ENCODE measurements around the gene C9.

Gene C9

GRCh38 chr5:39376293-39376714 is 12.0 kb upstream of the C9 start:
- no peaks in the 10 kb centered on the region for H3K27me3 ChIP-seq (ENCODE audit: control insufficient read depth in 1 of 2, insufficient read depth in 2 of 2, low read length in 2 of 2)
- H3K36me3 ChIP-seq (ENCODE audit: control insufficient read depth in 1 of 2, insufficient read depth in 2 of 2, low read length in 2 of 2): peaks cover 0 to 5% of the 10 kb centered on the region in 2 donors
- no peak overlapping the region for H3K4me3 ChIP-seq (ENCODE audit: low read depth in 1 of 2, low read length in 2 of 2)
- H3K27ac ChIP-seq (ENCODE audit: low read depth, low read length): no peak overlapping the region
- no peaks in the 10 kb centered on the region for H3K9me3 ChIP-seq (ENCODE audit: control insufficient read depth in 1 of 2, low read length in 2 of 2)
- H3K9ac ChIP-seq (ENCODE audit: low read depth in 1 of 2, low read length in 2 of 2): no peak overlapping the region
- H3K4me1 ChIP-seq (ENCODE audit: control insufficient read depth in 1 of 2, insufficient read depth in 2 of 2, low read length in 2 of 2): no peaks in the 10 kb centered on the region

- H3K9me3 ChIP-seq (ENCODE audit: control insufficient read depth in 1 of 2, low read length in 2 of 2): no peaks in the 10 kb centered on the region
- no peak overlapping the region for H3K4me3 ChIP-seq (ENCODE audit: low read depth in 1 of 2, low read length in 2 of 2)
- H3K27me3 ChIP-seq (ENCODE audit: control insufficient read depth in 1 of 2, insufficient read depth in 2 of 2, low read length in 2 of 2): no peaks in the 10 kb centered on the region
- no peaks in the 10 kb centered on the region for H3K4me1 ChIP-seq (ENCODE audit: control insufficient read depth in 1 of 2, insufficient read depth in 2 of 2, low read length in 2 of 2)
- H3K9ac ChIP-seq (ENCODE audit: low read depth in 1 of 2, low read length in 2 of 2): no peak overlapping the region
- H3K36me3 ChIP-seq (ENCODE audit: control insufficient read depth in 1 of 2, insufficient read depth in 2 of 2, low read length in 2 of 2): peaks cover 0 to 6% of the 10 kb centered on the region in 2 donors
- H3K27ac ChIP-seq (ENCODE audit: low read depth, low read length): no peak overlapping the region
Observed at GRCh38 chr5:39373791-39374190, 9.5 kb upstream of the C9 start.

DNA sequence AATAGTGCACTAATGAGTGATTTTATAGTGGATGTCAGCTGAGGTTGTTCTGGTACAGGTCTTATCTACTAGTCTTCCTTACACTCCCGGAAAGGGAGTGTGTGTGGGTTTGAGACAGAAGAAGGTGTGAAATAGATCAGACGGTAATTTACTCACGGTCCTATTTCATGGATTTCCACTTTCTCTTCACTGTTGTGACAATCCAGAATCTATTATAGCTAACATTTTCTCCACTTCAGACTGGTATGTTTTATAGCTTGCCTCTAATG is 7.0 kb upstream of the C9 start:
- H3K9ac ChIP-seq (ENCODE audit: low read depth in 1 of 2, low read length in 2 of 2): no peak overlapping the region
- no peak overlapping the region for H3K4me3 ChIP-seq (ENCODE audit: low read depth in 1 of 2, low read length in 2 of 2)
- H3K36me3 ChIP-seq (ENCODE audit: control insufficient read depth in 1 of 2, insufficient read depth in 2 of 2, low read length in 2 of 2): peaks cover 0 to 6% of the 10 kb centered on the region in 2 donors
- no peaks in the 10 kb centered on the region for H3K4me1 ChIP-seq (ENCODE audit: control insufficient read depth in 1 of 2, insufficient read depth in 2 of 2, low read length in 2 of 2)
- H3K27ac ChIP-seq (ENCODE audit: low read depth, low read length): no peak overlapping the region
- H3K9me3 ChIP-seq (ENCODE audit: control insufficient read depth in 1 of 2, low read length in 2 of 2): no peaks in the 10 kb centered on the region
- H3K27me3 ChIP-seq (ENCODE audit: control insufficient read depth in 1 of 2, insufficient read depth in 2 of 2, low read length in 2 of 2): no peaks in the 10 kb centered on the region

- Histone ChIP-seq H3K4me3 (ENCODE audit: low read depth in 1 of 2, low read length in 2 of 2) (no peak overlapping the region), H3K9me3 (ENCODE audit: control insufficient read depth in 1 of 2, low read length in 2 of 2) (no peaks in the 10 kb centered on the region), H3K27me3 (ENCODE audit: control insufficient read depth in 1 of 2, insufficient read depth in 2 of 2, low read length in 2 of 2) (no peaks in the 10 kb centered on the region), H3K36me3 (ENCODE audit: control insufficient read depth in 1 of 2, insufficient read depth in 2 of 2, low read length in 2 of 2) (peaks cover 0 to 6% of the 10 kb centered on the region in 2 donors), H3K27ac (ENCODE audit: low read depth, low read length) (no peak overlapping the region), H3K9ac (ENCODE audit: low read depth in 1 of 2, low read length in 2 of 2) (no peak overlapping the region), H3K4me1 (ENCODE audit: control insufficient read depth in 1 of 2, insufficient read depth in 2 of 2, low read length in 2 of 2) (no peaks in the 10 kb centered on the region)
Observed at GRCh38 chr5:39370555-39371366, 6.5 kb upstream of the C9 start.

DNA sequence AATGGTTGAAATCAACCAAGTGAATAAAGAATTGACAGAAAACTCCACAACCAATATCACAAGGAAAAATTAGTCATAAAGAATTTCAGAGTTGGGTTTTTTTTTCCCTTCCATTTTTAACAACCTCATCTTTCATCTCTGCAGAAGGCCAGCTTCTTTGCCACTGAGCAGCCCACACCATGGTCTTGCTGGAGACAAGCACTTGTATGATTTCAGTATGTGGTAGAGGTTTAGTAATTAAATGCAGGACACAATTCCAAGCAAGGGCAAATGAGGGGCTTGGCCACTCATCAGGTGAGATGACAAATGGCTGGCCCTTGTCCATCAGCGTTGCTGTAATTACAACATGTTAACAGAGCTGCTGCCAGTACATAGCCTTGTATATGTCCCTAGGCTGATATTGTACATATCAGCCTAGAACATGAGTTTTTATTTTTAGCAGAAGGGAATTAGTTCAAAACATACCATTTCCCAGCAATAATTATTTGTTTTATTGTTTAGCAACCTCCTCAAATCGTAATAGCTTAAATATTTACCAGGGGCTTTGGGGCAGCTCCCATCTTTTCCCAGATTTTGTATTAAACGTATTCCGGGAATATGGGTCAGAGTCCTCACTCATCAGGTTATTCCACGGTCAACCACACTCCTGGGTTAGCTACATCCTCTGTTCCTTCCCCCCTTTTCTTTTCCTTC is 5.0 kb upstream of the C9 start:
- peaks cover 0 to 6% of the 10 kb centered on the region in 2 donors for H3K36me3 ChIP-seq (ENCODE audit: control insufficient read depth in 1 of 2, insufficient read depth in 2 of 2, low read length in 2 of 2)
- H3K4me3 ChIP-seq (ENCODE audit: low read depth in 1 of 2, low read length in 2 of 2): no peak overlapping the region
- no peaks in the 10 kb centered on the region for H3K27me3 ChIP-seq (ENCODE audit: control insufficient read depth in 1 of 2, insufficient read depth in 2 of 2, low read length in 2 of 2)
- H3K9me3 ChIP-seq (ENCODE audit: control insufficient read depth in 1 of 2, low read length in 2 of 2): no peaks in the 10 kb centered on the region
- H3K4me1 ChIP-seq (ENCODE audit: control insufficient read depth in 1 of 2, insufficient read depth in 2 of 2, low read length in 2 of 2): no peaks in the 10 kb centered on the region
- H3K27ac ChIP-seq (ENCODE audit: low read depth, low read length): no peak overlapping the region
- H3K9ac ChIP-seq (ENCODE audit: low read depth in 1 of 2, low read length in 2 of 2): no peak overlapping the region

DNA sequence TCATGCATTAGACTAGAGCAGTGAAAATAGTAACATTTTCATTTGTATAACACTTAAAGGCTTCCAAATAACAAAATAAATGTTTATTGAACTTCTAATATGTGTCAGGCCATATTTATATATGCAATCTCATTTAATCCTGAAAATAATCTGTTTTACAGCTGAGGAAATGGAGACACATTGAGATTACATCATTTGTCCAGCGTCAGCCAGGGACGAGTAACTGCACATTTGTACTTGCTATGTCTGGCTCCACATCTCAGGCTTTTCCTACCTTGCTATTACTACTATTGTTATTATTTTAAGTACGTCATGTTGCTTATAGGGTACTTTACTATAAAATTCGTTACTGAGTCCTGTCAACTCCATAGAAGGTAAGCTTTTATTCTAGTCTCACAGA is 3.8 kb upstream of the C9 start:
- no peak overlapping the region for H3K27ac ChIP-seq (ENCODE audit: low read depth, low read length)
- no peaks in the 10 kb centered on the region for H3K27me3 ChIP-seq (ENCODE audit: control insufficient read depth in 1 of 2, insufficient read depth in 2 of 2, low read length in 2 of 2)
- H3K4me1 ChIP-seq (ENCODE audit: control insufficient read depth in 1 of 2, insufficient read depth in 2 of 2, low read length in 2 of 2): no peaks in the 10 kb centered on the region
- peaks cover 0 to 6% of the 10 kb centered on the region in 2 donors for H3K36me3 ChIP-seq (ENCODE audit: control insufficient read depth in 1 of 2, insufficient read depth in 2 of 2, low read length in 2 of 2)
- H3K9me3 ChIP-seq (ENCODE audit: control insufficient read depth in 1 of 2, low read length in 2 of 2): no peaks in the 10 kb centered on the region
- no peak overlapping the region for H3K9ac ChIP-seq (ENCODE audit: low read depth in 1 of 2, low read length in 2 of 2)
- H3K4me3 ChIP-seq (ENCODE audit: low read depth in 1 of 2, low read length in 2 of 2): no peak overlapping the region

DNA sequence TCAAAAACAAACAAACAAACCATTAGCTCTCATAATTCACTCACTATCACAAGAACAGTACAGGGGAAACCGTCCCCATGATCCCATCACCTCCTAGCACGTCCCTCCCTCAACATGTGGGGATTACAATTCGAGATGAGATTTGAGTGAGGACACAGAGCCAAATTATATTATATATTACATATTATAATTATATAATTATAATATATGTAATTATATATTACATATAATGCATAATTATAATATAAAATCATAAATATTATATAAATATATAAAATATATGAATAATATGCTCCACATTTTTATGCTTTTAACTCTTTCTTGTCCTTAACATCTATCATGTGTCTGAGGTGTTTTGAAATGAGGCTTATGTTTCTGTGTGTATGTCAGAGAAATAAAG is 3.4 kb upstream of the C9 start:
- no peak overlapping the region for H3K9ac ChIP-seq (ENCODE audit: low read depth in 1 of 2, low read length in 2 of 2)
- H3K27ac ChIP-seq (ENCODE audit: low read depth, low read length): no peak overlapping the region

GRCh38 chr5:39363217-39363616 is 1.1 kb downstream of the C9 start:
- Histone ChIP-seq H3K27ac (ENCODE audit: low read depth, low read length) (no peak overlapping the region), H3K9ac (ENCODE audit: low read depth in 1 of 2, low read length in 2 of 2) (no peak overlapping the region), H3K4me3 (ENCODE audit: low read depth in 1 of 2, low read length in 2 of 2) (no peak overlapping the region), H3K9me3 (ENCODE audit: control insufficient read depth in 1 of 2, low read length in 2 of 2) (no peaks in the 10 kb centered on the region), H3K36me3 (ENCODE audit: control insufficient read depth in 1 of 2, insufficient read depth in 2 of 2, low read length in 2 of 2) (no peaks in the 10 kb centered on the region), H3K27me3 (ENCODE audit: control insufficient read depth in 1 of 2, insufficient read depth in 2 of 2, low read length in 2 of 2) (no peaks in the 10 kb centered on the region), H3K4me1 (ENCODE audit: control insufficient read depth in 1 of 2, insufficient read depth in 2 of 2, low read length in 2 of 2) (no peaks in the 10 kb centered on the region)

More for the DNA sequence above, 3.4 kb upstream of the C9 start:
- Histone ChIP-seq H3K4me3 (ENCODE audit: low read depth in 1 of 2, low read length in 2 of 2) (no peak overlapping the region), H3K36me3 (ENCODE audit: control insufficient read depth in 1 of 2, insufficient read depth in 2 of 2, low read length in 2 of 2) (peaks cover 0 to 6% of the 10 kb centered on the region in 2 donors), H3K9me3 (ENCODE audit: control insufficient read depth in 1 of 2, low read length in 2 of 2) (no peaks in the 10 kb centered on the region), H3K27me3 (ENCODE audit: control insufficient read depth in 1 of 2, insufficient read depth in 2 of 2, low read length in 2 of 2) (no peaks in the 10 kb centered on the region), H3K4me1 (ENCODE audit: control insufficient read depth in 1 of 2, insufficient read depth in 2 of 2, low read length in 2 of 2) (no peaks in the 10 kb centered on the region)

- Histone ChIP-seq H3K27ac (ENCODE audit: low read depth, low read length) (no peak overlapping the region), H3K9ac (ENCODE audit: low read depth in 1 of 2, low read length in 2 of 2) (no peak overlapping the region), H3K9me3 (ENCODE audit: control insufficient read depth in 1 of 2, low read length in 2 of 2) (no peaks in the 10 kb centered on the region), H3K4me3 (ENCODE audit: low read depth in 1 of 2, low read length in 2 of 2) (no peak overlapping the region), H3K27me3 (ENCODE audit: control insufficient read depth in 1 of 2, insufficient read depth in 2 of 2, low read length in 2 of 2) (no peaks in the 10 kb centered on the region), H3K36me3 (ENCODE audit: control insufficient read depth in 1 of 2, insufficient read depth in 2 of 2, low read length in 2 of 2) (no peaks in the 10 kb centered on the region), H3K4me1 (ENCODE audit: control insufficient read depth in 1 of 2, insufficient read depth in 2 of 2, low read length in 2 of 2) (no peaks in the 10 kb centered on the region)
Observed at GRCh38 chr5:39362646-39363045, 1.6 kb downstream of the C9 start.

DNA sequence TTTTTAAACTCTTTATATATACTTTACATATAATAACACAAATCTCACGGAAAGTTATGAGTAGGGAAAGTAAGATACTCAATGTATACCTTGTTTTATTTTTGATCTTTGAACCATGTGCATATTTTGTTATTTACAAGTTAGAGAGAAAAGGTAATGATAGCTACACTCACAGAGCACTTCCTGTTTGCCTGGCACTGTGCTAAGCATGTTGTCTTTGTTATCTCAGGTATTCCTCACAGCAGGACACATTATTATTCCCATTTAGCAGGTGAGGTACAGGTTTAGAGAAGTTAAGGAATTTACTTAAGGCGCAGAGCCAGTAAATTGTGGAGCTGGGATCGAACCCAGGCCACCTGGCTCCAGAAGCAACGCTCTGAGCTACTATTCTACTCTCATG is 3.0 kb downstream of the C9 start:
- Histone ChIP-seq H3K27me3 (ENCODE audit: control insufficient read depth in 1 of 2, insufficient read depth in 2 of 2, low read length in 2 of 2) (no peaks in the 10 kb centered on the region), H3K9ac (ENCODE audit: low read depth in 1 of 2, low read length in 2 of 2) (no peak overlapping the region), H3K36me3 (ENCODE audit: control insufficient read depth in 1 of 2, insufficient read depth in 2 of 2, low read length in 2 of 2) (no peaks in the 10 kb centered on the region), H3K4me1 (ENCODE audit: control insufficient read depth in 1 of 2, insufficient read depth in 2 of 2, low read length in 2 of 2) (no peaks in the 10 kb centered on the region), H3K4me3 (ENCODE audit: low read depth in 1 of 2, low read length in 2 of 2) (no peak overlapping the region), H3K9me3 (ENCODE audit: control insufficient read depth in 1 of 2, low read length in 2 of 2) (no peaks in the 10 kb centered on the region), H3K27ac (ENCODE audit: low read depth, low read length) (no peak overlapping the region)
